HepG2 (cell line): ENCODE data around the gene ZNF740. TPM values are rescaled to one million over a fixed set of nuclear protein-coding genes. Genes with fewer than 3 reads are reported as not detected.

Source experiments
- ARNT ChIP-seq: fragments of 450-650 bp; IDR thresholded peaks from 2 replicates; pipeline ENCODE4 v1.6.1; 2017
- ASH2L ChIP-seq: fragments of 300-600, 200-600 bp; sonication (generic); IDR thresholded peaks from 2 replicates; pipeline ENCODE4 v1.7.0; 2017; ENCODE audit warnings: low read depth, mild to moderate bottlenecking, moderate library complexity, mixed read lengths, low read length; ENCODE audit not compliant: insufficient read length
- ATF1 ChIP-seq: IDR thresholded peaks from 2 replicates; pipeline ENCODE4 v1.6.1; 2016; ENCODE audit warnings: mild to moderate bottlenecking, control low read depth
- HES4 ChIP-seq: sonication (generic); formaldehyde crosslinking; IDR thresholded peaks from 2 replicates; pipeline ENCODE4 v1.9.0; 2021; ENCODE audit warnings: mild to moderate bottlenecking, missing genetic modification reagents, borderline replicate concordance
- MAFG ChIP-seq: sonication (generic); formaldehyde crosslinking; IDR thresholded peaks from 2 replicates; pipeline ENCODE4 v1.5.1; 2020; ENCODE audit warnings: mild to moderate bottlenecking, missing genetic modification reagents
- NFIB ChIP-seq: sonication (generic); formaldehyde crosslinking; IDR thresholded peaks from 2 replicates; pipeline ENCODE4 v1.9.0; 2021; ENCODE audit warnings: missing genetic modification reagents, mild to moderate bottlenecking, borderline replicate concordance
- RCOR2 ChIP-seq: IDR thresholded peaks from 2 replicates; pipeline ENCODE4 v1.6.1; 2016; ENCODE audit warnings: missing biosample characterization, missing genetic modification reagents
- ZFP90 ChIP-seq: sonication (generic); formaldehyde crosslinking; IDR thresholded peaks from 2 replicates; pipeline ENCODE4 v1.8.0; 2022; ENCODE audit warnings: missing genetic modification reagents, mild to moderate bottlenecking, inconsistent platforms, borderline replicate concordance
- ZNF12 ChIP-seq: sonication (generic); formaldehyde crosslinking; IDR thresholded peaks from 2 replicates; pipeline ENCODE4 v1.5.0; 2020; ENCODE audit warnings: missing genetic modification reagents
- ZNF143 ChIP-seq: sonication (generic); formaldehyde crosslinking; IDR thresholded peaks from 2 replicates; pipeline ENCODE4 v1.4.0; 2020; ENCODE audit warnings: missing genetic modification reagents
- ZNF20 ChIP-seq: sonication (generic); formaldehyde crosslinking; IDR thresholded peaks from 2 replicates; pipeline ENCODE4 v1.4.0; 2020; ENCODE audit warnings: mild to moderate bottlenecking, moderate library complexity, missing genetic modification reagents
- polyA plus RNA-seq, 8 experiments: library from polyadenylated mRNA; depleted of rRNA in 3 of 8; stranded (reverse) in 7 of 8; unstranded in 1 of 8; fragments of >200 nt; fragmentation: Illumina TruSeq in 4 of 8; extraction: Trizol in 4 of 8; gene quantifications; 2 replicates each; pipeline versions ENCODE4 v1.2.1 to v1.2.3, GENCODE V29; 2011 to 2016; ENCODE audit warnings: low read depth in 4 of 8, missing spikeins in 1 of 8, mixed read lengths in 1 of 8; ENCODE audit not compliant: insufficient read depth in 1 of 8
- total RNA-seq, 5 experiments: library from RNA; depleted of rRNA; stranded (reverse); fragments of >200 nt; fragmentation: Illumina TruSeq; extraction: Trizol; gene quantifications; 2 replicates each; pipeline ENCODE4 v1.2.3, GENCODE V29; 2016; ENCODE audit warnings: low read depth in 1 of 5
- TF ChIP-seq, protein P1 (sequence below): sonication (generic); formaldehyde crosslinking; IDR thresholded peaks from 2 replicates; pipeline ENCODE4 v1.4.0; 2020; ENCODE audit warnings: missing genetic modification reagents, mild to moderate bottlenecking, borderline replicate concordance
- TF ChIP-seq, protein P2 (sequence below): sonication (generic); formaldehyde crosslinking; conservative IDR thresholded peaks from 2 replicates; pipeline ENCODE4 v1.8.0; 2022; ENCODE audit warnings: low read depth, missing genetic modification reagents
- TF ChIP-seq, protein P3 (sequence below), 2 experiments: fragments of 450-650 bp in 1 of 2; sonication (generic) in 1 of 2; formaldehyde crosslinking; IDR thresholded peaks; 2 replicates each; pipeline versions ENCODE4 v1.5.0 to v1.8.0; 2020 to 2022; ENCODE audit warnings: mild to moderate bottlenecking in 1 of 2, missing genetic modification reagents in 1 of 2
- TF ChIP-seq, protein P4 (sequence below): sonication (generic); formaldehyde crosslinking; IDR thresholded peaks from 2 replicates; pipeline ENCODE4 v1.8.0; 2022; ENCODE audit warnings: low read depth, missing genetic modification reagents
- TF ChIP-seq, protein P5 (sequence below): sonication (generic); formaldehyde crosslinking; IDR thresholded peaks from 2 replicates; pipeline ENCODE4 v1.4.0; 2020; ENCODE audit warnings: missing genetic modification reagents, borderline replicate concordance

The ZNF740 gene
- total and polyA plus RNA-seq, 2 of the 13 experiments (the other 11 are each of a cell fraction or from before 2014, with no cell fraction given) = 16.9 to 19.0 TPM

DNA sequence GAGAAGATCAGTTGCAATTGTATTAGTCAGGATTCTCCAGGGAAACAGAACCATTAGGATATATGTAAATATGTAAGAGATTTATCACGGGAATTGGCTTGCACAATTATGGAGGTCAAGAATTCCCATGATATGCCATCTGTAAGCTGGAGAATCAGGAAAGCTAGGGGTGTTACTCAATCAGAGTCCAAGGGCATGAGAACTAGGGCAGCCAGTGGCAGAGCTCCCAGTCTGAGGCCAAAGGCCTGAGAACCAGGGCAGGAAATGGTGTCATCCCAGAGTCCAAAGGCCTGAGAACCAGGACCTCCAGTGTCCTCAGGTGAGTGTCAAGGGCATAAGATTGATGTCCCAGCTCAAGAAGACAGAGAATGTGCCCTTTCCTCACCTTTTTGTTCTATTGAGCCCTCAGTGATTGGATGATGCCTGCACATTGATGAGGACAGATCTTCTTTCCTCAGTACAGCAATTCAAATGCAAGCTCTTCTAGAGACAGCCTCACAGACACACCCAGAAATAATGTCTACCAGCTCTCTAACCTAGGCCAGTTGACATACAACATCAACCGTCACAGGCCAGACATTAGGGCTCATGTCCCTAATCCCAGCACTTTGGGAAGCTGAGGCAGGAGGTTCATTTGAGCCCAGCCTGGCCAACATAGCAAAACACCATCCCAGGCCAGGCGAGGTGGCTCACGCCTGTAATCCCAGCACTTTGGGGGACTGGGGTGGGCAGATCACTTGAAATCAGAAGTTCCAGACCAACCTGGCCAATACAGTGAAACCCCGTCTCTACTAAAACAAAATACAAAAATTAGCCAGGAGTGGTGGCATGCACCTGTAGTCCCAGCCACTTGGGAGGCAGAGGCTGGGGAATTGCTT lies 34.9 kb upstream of the ZNF740 start (continued):
- TF ChIP-seq HES4 = no peak
- 0 out of 2 replicates have a peak, but pooled peaks have one; percentile 27 for TF ChIP-seq ATF1 (CRISPR knock-in tag)
- TF ChIP-seq ZFP90 = no peak
- TF ChIP-seq, protein P1, sequence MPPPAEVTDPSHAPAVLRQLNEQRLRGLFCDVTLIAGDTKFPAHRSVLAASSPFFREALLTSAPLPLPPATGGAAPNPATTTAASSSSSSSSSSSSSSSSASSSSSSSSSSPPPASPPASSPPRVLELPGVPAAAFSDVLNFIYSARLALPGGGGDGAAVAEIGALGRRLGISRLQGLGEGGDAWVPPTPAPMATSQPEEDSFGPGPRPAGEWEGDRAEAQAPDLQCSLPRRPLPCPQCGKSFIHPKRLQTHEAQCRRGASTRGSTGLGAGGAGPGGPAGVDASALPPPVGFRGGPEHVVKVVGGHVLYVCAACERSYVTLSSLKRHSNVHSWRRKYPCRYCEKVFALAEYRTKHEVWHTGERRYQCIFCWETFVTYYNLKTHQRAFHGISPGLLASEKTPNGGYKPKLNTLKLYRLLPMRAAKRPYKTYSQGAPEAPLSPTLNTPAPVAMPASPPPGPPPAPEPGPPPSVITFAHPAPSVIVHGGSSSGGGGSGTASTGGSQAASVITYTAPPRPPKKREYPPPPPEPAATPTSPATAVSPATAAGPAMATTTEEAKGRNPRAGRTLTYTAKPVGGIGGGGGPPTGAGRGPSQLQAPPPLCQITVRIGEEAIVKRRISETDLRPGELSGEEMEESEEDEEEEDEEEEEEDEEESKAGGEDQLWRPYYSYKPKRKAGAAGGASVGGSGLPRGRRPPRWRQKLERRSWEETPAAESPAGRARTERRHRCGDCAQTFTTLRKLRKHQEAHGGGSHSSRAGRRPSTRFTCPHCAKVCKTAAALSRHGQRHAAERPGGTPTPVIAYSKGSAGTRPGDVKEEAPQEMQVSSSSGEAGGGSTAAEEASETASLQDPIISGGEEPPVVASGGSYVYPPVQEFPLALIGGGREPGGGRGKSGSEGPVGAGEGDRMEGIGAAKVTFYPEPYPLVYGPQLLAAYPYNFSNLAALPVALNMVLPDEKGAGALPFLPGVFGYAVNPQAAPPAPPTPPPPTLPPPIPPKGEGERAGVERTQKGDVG (CRISPR knock-in tag) = no peak
- TF ChIP-seq ZNF143 = no peak
- TF ChIP-seq NFIB (CRISPR knock-in tag) = no peak
- TF ChIP-seq, protein P2, sequence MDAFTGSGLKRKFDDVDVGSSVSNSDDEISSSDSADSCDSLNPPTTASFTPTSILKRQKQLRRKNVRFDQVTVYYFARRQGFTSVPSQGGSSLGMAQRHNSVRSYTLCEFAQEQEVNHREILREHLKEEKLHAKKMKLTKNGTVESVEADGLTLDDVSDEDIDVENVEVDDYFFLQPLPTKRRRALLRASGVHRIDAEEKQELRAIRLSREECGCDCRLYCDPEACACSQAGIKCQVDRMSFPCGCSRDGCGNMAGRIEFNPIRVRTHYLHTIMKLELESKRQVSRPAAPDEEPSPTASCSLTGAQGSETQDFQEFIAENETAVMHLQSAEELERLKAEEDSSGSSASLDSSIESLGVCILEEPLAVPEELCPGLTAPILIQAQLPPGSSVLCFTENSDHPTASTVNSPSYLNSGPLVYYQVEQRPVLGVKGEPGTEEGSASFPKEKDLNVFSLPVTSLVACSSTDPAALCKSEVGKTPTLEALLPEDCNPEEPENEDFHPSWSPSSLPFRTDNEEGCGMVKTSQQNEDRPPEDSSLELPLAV = no peak
- TF ChIP-seq, protein P3, sequence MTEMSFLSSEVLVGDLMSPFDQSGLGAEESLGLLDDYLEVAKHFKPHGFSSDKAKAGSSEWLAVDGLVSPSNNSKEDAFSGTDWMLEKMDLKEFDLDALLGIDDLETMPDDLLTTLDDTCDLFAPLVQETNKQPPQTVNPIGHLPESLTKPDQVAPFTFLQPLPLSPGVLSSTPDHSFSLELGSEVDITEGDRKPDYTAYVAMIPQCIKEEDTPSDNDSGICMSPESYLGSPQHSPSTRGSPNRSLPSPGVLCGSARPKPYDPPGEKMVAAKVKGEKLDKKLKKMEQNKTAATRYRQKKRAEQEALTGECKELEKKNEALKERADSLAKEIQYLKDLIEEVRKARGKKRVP (CRISPR knock-in tag; IDR thresholded peaks at IDR 0.05) = no peak
- no peak for TF ChIP-seq ARNT
- no peak; the same call in 1 of the 2 replicates for TF ChIP-seq ZNF12
- TF ChIP-seq, protein P4, sequence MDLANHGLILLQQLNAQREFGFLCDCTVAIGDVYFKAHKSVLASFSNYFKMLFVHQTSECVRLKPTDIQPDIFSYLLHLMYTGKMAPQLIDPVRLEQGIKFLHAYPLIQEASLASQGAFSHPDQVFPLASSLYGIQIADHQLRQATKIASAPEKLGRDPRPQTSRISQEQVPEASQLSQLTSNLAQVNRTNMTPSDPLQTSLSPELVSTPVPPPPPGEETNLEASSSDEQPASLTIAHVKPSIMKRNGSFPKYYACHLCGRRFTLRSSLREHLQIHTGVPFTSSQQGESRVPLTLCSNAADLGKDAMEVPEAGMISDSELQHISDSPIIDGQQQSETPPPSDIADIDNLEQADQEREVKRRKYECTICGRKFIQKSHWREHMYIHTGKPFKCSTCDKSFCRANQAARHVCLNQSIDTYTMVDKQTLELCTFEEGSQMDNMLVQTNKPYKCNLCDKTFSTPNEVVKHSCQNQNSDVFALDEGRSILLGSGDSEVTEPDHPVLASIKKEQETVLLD (CRISPR knock-in tag) = no peak
- TF ChIP-seq RCOR2 (CRISPR knock-in tag) = peak; percentile 51; the same call in 1 of the 2 replicates
- TF ChIP-seq, protein P5, sequence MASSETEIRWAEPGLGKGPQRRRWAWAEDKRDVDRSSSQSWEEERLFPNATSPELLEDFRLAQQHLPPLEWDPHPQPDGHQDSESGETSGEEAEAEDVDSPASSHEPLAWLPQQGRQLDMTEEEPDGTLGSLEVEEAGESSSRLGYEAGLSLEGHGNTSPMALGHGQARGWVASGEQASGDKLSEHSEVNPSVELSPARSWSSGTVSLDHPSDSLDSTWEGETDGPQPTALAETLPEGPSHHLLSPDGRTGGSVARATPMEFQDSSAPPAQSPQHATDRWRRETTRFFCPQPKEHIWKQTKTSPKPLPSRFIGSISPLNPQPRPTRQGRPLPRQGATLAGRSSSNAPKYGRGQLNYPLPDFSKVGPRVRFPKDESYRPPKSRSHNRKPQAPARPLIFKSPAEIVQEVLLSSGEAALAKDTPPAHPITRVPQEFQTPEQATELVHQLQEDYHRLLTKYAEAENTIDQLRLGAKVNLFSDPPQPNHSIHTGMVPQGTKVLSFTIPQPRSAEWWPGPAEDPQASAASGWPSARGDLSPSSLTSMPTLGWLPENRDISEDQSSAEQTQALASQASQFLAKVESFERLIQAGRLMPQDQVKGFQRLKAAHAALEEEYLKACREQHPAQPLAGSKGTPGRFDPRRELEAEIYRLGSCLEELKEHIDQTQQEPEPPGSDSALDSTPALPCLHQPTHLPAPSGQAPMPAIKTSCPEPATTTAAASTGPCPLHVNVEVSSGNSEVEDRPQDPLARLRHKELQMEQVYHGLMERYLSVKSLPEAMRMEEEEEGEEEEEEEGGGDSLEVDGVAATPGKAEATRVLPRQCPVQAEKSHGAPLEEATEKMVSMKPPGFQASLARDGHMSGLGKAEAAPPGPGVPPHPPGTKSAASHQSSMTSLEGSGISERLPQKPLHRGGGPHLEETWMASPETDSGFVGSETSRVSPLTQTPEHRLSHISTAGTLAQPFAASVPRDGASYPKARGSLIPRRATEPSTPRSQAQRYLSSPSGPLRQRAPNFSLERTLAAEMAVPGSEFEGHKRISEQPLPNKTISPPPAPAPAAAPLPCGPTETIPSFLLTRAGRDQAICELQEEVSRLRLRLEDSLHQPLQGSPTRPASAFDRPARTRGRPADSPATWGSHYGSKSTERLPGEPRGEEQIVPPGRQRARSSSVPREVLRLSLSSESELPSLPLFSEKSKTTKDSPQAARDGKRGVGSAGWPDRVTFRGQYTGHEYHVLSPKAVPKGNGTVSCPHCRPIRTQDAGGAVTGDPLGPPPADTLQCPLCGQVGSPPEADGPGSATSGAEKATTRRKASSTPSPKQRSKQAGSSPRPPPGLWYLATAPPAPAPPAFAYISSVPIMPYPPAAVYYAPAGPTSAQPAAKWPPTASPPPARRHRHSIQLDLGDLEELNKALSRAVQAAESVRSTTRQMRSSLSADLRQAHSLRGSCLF = no peak
- TF ChIP-seq ZNF20 = no peak
- TF ChIP-seq MAFG (CRISPR knock-in tag) = no peak
- TF ChIP-seq ASH2L = no peak
